Mesendoderm (in vitro differentiated cells): ENCODE data around the gene SUSD4.

Experiments used
- DNase-seq: peaks from one replicate; pipeline ENCODE4 v3.0.0; 2013
- H2AK5ac ChIP-seq: 2 replicates; pipeline ENCODE4 v1.6.1; 2013; ENCODE audit warnings: low read length, inconsistent platforms
- H2BK120ac ChIP-seq: 2 replicates; pipeline ENCODE4 v1.6.1; 2013; ENCODE audit warnings: low read depth, mild to moderate bottlenecking, low read length, moderate library complexity, mixed read lengths
- H2BK15ac ChIP-seq: replicated peaks from 2 replicates; pipeline ENCODE4 v1.6.1; 2013; ENCODE audit warnings: low read depth, mild to moderate bottlenecking, moderate library complexity
- H2BK5ac ChIP-seq: 2 replicates; pipeline ENCODE4 v1.6.1; 2013; ENCODE audit warnings: low read length, inconsistent platforms
- H3K18ac ChIP-seq: 2 replicates; pipeline ENCODE4 v1.6.1; 2013; ENCODE audit warnings: mild to moderate bottlenecking, low read length, mixed read lengths
- H3K23ac ChIP-seq: one replicate; pipeline ENCODE4 v1.6.1; 2013; ENCODE audit warnings: low read length
- H3K27ac ChIP-seq: 2 replicates; pipeline ENCODE4 v1.5.1; 2013; ENCODE audit warnings: low read depth, mild to moderate bottlenecking, inconsistent platforms, low read length, moderate library complexity
- H3K27me3 ChIP-seq: 2 replicates; pipeline ENCODE4 v1.6.1; 2013; ENCODE audit warnings: low read length, control low read depth, mild to moderate bottlenecking, inconsistent platforms; ENCODE audit not compliant: insufficient read depth, poor library complexity
- H3K36me3 ChIP-seq: 2 replicates; pipeline ENCODE4 v1.6.1; 2013; ENCODE audit warnings: low read length, inconsistent platforms; ENCODE audit not compliant: control insufficient read depth, insufficient read depth
- H3K4ac ChIP-seq: one replicate; pipeline ENCODE4 v1.6.1; 2013; ENCODE audit warnings: low read depth, mild to moderate bottlenecking, low read length, moderate library complexity
- H3K4me1 ChIP-seq: 2 replicates; pipeline ENCODE4 v1.6.1; 2013; ENCODE audit warnings: low read depth, low read length, inconsistent platforms; ENCODE audit not compliant: control insufficient read depth
- H3K4me2 ChIP-seq: 2 replicates; pipeline ENCODE4 v1.6.1; 2013; ENCODE audit warnings: low read length
- H3K4me3 ChIP-seq: 2 replicates; pipeline ENCODE4 v1.5.1; 2013; ENCODE audit warnings: mild to moderate bottlenecking, low read length
- H3K56ac ChIP-seq: one replicate; pipeline ENCODE4 v1.6.1; 2013; ENCODE audit warnings: low read length
- H3K79me1 ChIP-seq: 2 replicates; pipeline ENCODE4 v1.6.1; 2013; ENCODE audit warnings: low read length, inconsistent platforms
- H3K79me2 ChIP-seq: 2 replicates; pipeline ENCODE4 v1.6.1; 2013; ENCODE audit warnings: mild to moderate bottlenecking, low read length; ENCODE audit not compliant: control insufficient read depth, insufficient read depth
- H3K9ac ChIP-seq: 2 replicates; pipeline ENCODE4 v1.6.1; 2013; ENCODE audit warnings: low read length, inconsistent platforms
- H4K5ac ChIP-seq: one replicate; pipeline ENCODE4 v1.6.1; 2013; ENCODE audit warnings: low read length
- H4K8ac ChIP-seq: one replicate; pipeline ENCODE4 v1.6.1; 2013; ENCODE audit warnings: low read depth, mild to moderate bottlenecking, control low read depth, low read length, moderate library complexity
- WGBS: extraction: QIAGEN DNeasy Blood & Tissue Kit; methylation state at CpG from one replicate; pipeline ENCODE4 v1.1.7; 2013; ENCODE audit warnings: low lambda C conversion rate, missing lambda C conversion rate; ENCODE audit not compliant: insufficient coverage; ENCODE audit errors: extremely low coverage; 5-methylcytosine and 5-hydroxymethylcytosine counted together

Gene SUSD4

GRCh38 chr1:223270155-223270554 lies 93.8 kb downstream of the SUSD4 start:
- no peak overlapping the region for H3K56ac ChIP-seq
- no peak overlapping the region for H2BK5ac ChIP-seq
- no peak overlapping the region for H4K8ac ChIP-seq
- no peaks in the 10 kb centered on the region for H3K4me1 ChIP-seq
- H2BK120ac ChIP-seq: no peak overlapping the region
- H3K4me3 ChIP-seq: no peak overlapping the region
- no peak overlapping the region for H3K23ac ChIP-seq
- no peak overlapping the region for H3K27ac ChIP-seq
- no peaks in the 10 kb centered on the region for H3K36me3 ChIP-seq
- DNase-seq: no peak
- no peak overlapping the region for H3K4me2 ChIP-seq
- H3K9ac ChIP-seq: no peak overlapping the region
- no peak overlapping the region for H2BK15ac ChIP-seq
- no peaks in the 10 kb centered on the region for H3K27me3 ChIP-seq
- no peak overlapping the region for H3K4ac ChIP-seq
- H3K18ac ChIP-seq: no peak overlapping the region
- WGBS: no CpG with 5 or more reads among the region's 5 CpGs
- no peaks in the 10 kb centered on the region for H3K79me1 ChIP-seq
- H3K79me2 ChIP-seq: no peaks in the 10 kb centered on the region
- no peak overlapping the region for H4K5ac ChIP-seq
- no peak overlapping the region for H2AK5ac ChIP-seq

GRCh38 chr1:223269006-223269405 lies 95.0 kb downstream of the SUSD4 start:
- H3K4ac ChIP-seq: no peak overlapping the region
- no peak overlapping the region for H3K18ac ChIP-seq
- H3K9ac ChIP-seq: no peak overlapping the region
- no peak overlapping the region for H2BK15ac ChIP-seq
- no peak overlapping the region for H3K4me3 ChIP-seq
- H3K27me3 ChIP-seq: no peaks in the 10 kb centered on the region
- no peaks in the 10 kb centered on the region for H3K79me1 ChIP-seq
- no peaks in the 10 kb centered on the region for H3K79me2 ChIP-seq
- H3K27ac ChIP-seq: no peak overlapping the region
- no peak overlapping the region for H3K56ac ChIP-seq
- DNase-seq: peak; percentile 27
- no peak overlapping the region for H2BK120ac ChIP-seq
- H2AK5ac ChIP-seq: no peak overlapping the region
- H2BK5ac ChIP-seq: no peak overlapping the region
- H3K23ac ChIP-seq: no peak overlapping the region
- no peak overlapping the region for H4K8ac ChIP-seq
- no CpG with 5 or more reads among the region's 4 CpGs for WGBS
- no peak overlapping the region for H3K4me2 ChIP-seq
- H3K4me1 ChIP-seq: no peaks in the 10 kb centered on the region
- H3K36me3 ChIP-seq: no peaks in the 10 kb centered on the region
- H4K5ac ChIP-seq: no peak overlapping the region

- H3K27me3 ChIP-seq: no peaks in the 10 kb centered on the region
- no peak overlapping the region for H2BK15ac ChIP-seq
Measured at GRCh38 chr1:223266632-223267172, 97.3 kb downstream of the SUSD4 start.

GRCh38 chr1:223264983-223265908 lies 98.7 kb downstream of the SUSD4 start:
- Histone ChIP-seq H3K4ac (no peak overlapping the region), H3K23ac (no peak overlapping the region), H3K79me2 (no peaks in the 10 kb centered on the region), H2BK15ac (no peak overlapping the region), H4K5ac (no peak overlapping the region), H3K4me1 (no peaks in the 10 kb centered on the region), H3K27me3 (no peaks in the 10 kb centered on the region), H3K56ac (no peak overlapping the region), H2BK120ac (no peak overlapping the region), H3K27ac (no peak overlapping the region), H3K18ac (no peak overlapping the region), H3K4me3 (no peak overlapping the region), H3K9ac (no peak overlapping the region), H3K36me3 (no peaks in the 10 kb centered on the region), H3K4me2 (no peak overlapping the region), H3K79me1 (no peaks in the 10 kb centered on the region), H2BK5ac (no peak overlapping the region), H2AK5ac (no peak overlapping the region), H4K8ac (no peak overlapping the region)
- WGBS: no CpG with 5 or more reads among the region's 10 CpGs
- DNase-seq: no peak

More at GRCh38 chr1:223266632-223267172, 97.3 kb downstream of the SUSD4 start:
- no peak overlapping the region for H3K4me2 ChIP-seq
- no peak overlapping the region for H3K56ac ChIP-seq
- H3K4ac ChIP-seq: no peak overlapping the region
- no peak overlapping the region for H3K4me3 ChIP-seq
- H3K23ac ChIP-seq: no peak overlapping the region
- no peak overlapping the region for H3K27ac ChIP-seq
- no peak overlapping the region for H2BK120ac ChIP-seq
- H3K4me1 ChIP-seq: no peaks in the 10 kb centered on the region
- H3K36me3 ChIP-seq: no peaks in the 10 kb centered on the region
- no peak overlapping the region for H2BK5ac ChIP-seq
- H4K8ac ChIP-seq: no peak overlapping the region
- no peak overlapping the region for H2AK5ac ChIP-seq
- no CpG with 5 or more reads among the region's 3 CpGs for WGBS
- H3K79me2 ChIP-seq: no peaks in the 10 kb centered on the region
- no peak overlapping the region for H4K5ac ChIP-seq
- no peaks in the 10 kb centered on the region for H3K79me1 ChIP-seq
- H3K18ac ChIP-seq: no peak overlapping the region
- H3K9ac ChIP-seq: no peak overlapping the region
- DNase-seq: no peak

GRCh38 chr1:223264529-223264928 lies 99.4 kb downstream of the SUSD4 start:
- Histone ChIP-seq H3K56ac (no peak overlapping the region), H2AK5ac (no peak overlapping the region), H3K4ac (no peak overlapping the region), H2BK15ac (no peak overlapping the region), H3K27me3 (no peaks in the 10 kb centered on the region), H3K9ac (no peak overlapping the region), H3K4me1 (no peaks in the 10 kb centered on the region), H3K23ac (no peak overlapping the region), H2BK5ac (no peak overlapping the region), H3K18ac (no peak overlapping the region), H3K4me2 (no peak overlapping the region), H3K27ac (no peak overlapping the region), H3K4me3 (no peak overlapping the region), H3K79me1 (no peaks in the 10 kb centered on the region), H4K8ac (no peak overlapping the region), H3K36me3 (no peaks in the 10 kb centered on the region), H2BK120ac (no peak overlapping the region), H3K79me2 (no peaks in the 10 kb centered on the region), H4K5ac (no peak overlapping the region)
- DNase-seq: peak; percentile 24
- no CpG with 5 or more reads among the region's 8 CpGs for WGBS
